HepG2 (cell line): ENCODE measurements around the gene FERMT2. TPM values are rescaled to one million over a fixed set of nuclear protein-coding genes. Genes with fewer than 3 reads are reported as not detected.
A peak's percentile ranks its signal among the peaks of the same experiment; 100 is the strongest.

Experiments
- ATAC-seq: fragments of 200-7000 bp; cut with Tn5 transposase; 3 replicates; pipeline ENCODE4 v1.9.1; 2020; ENCODE audit warnings: mild to moderate bottlenecking, moderate library complexity
- BruUV-seq: library from RNA; stranded (reverse); fragments of 400-500 nt; replicated peaks from 2 replicates; lab custom pipeline; 2021; lab: Mats Ljungman, UMichigan
- CTCF ChIA-PET: fragments of 300-600 bp; formaldehyde crosslinking; extraction: SDS; loops from one replicate; lab custom pipeline; 2021; ENCODE audit warnings: low total read pairs, inconsistent platforms, low intra/inter-chr PET ratio; lab: Yijun Ruan, JAX
- POLR2A ChIA-PET: fragments of 350-600 bp; sonication (Branson Sonifier 250); formaldehyde crosslinking; loops from one replicate; lab custom pipeline; 2020; ENCODE audit warnings: antibody characterized with exemption, inconsistent platforms; lab: Yijun Ruan, JAX
- DNase-seq: peaks from one replicate; pipeline ENCODE4 v3.0.0-alpha.2; 2015; ENCODE audit warnings: low spot score
- FAIRE-seq: peaks from 3 replicates; lab custom pipeline; 2011; peaks lifted over from hg19 to GRCh38; lab: Jason Lieb, UNC
- H2AFZ ChIP-seq: one replicate; pipeline ENCODE4 v1.6.1; 2011; ENCODE audit warnings: low read length, inconsistent platforms
- H3K27ac ChIP-seq: fragments of 300-600 bp; 3 replicates; pipeline ENCODE4 v1.8.0; 2011; ENCODE audit warnings: mixed run types, mild to moderate bottlenecking, mixed read lengths, low read length, inconsistent platforms; ENCODE audit not compliant: insufficient read depth; ENCODE audit errors: extremely low read length
- H3K27me3 ChIP-seq, 2 experiments: fragments of 200-600 bp in 1 of 2; 2 replicates in 1 of 2; 3 replicates in 1 of 2; pipeline versions ENCODE4 v1.6.0 to v1.8.0; 2011; ENCODE audit warnings: low read length in 2 of 2, mild to moderate bottlenecking in 2 of 2, moderate library complexity in 2 of 2, inconsistent platforms in 1 of 2; ENCODE audit not compliant: insufficient read depth in 2 of 2, control insufficient read depth in 1 of 2
- H3K36me3 ChIP-seq, 2 experiments: fragments of 200-600 bp in 1 of 2; replicated peaks in 1 of 2; 2 replicates in 1 of 2; 3 replicates in 1 of 2; pipeline versions ENCODE4 v1.5.1 to v1.8.0; 2011; ENCODE audit warnings: low read length in 2 of 2, inconsistent platforms in 1 of 2; ENCODE audit not compliant: insufficient read depth in 2 of 2, control insufficient read depth in 1 of 2
- H3K4me1 ChIP-seq: 2 replicates; pipeline ENCODE4 v1.5.1; 2012; ENCODE audit warnings: low read length, inconsistent platforms; ENCODE audit not compliant: insufficient read depth
- H3K4me2 ChIP-seq: 2 replicates; pipeline ENCODE4 v1.6.0; 2011; ENCODE audit warnings: low read depth, low read length, inconsistent platforms
- H3K4me3 ChIP-seq, 3 experiments: fragments of 200-600 bp in 1 of 3; sonication (generic), shearing (Covaris generic) in 1 of 3; replicated peaks in 1 of 3; 2 replicates each; pipeline ENCODE4 v1.5.1; 2011 to 2016; ENCODE audit warnings: low read length in 3 of 3, inconsistent platforms in 2 of 3, low read depth in 2 of 3, mild to moderate bottlenecking in 2 of 3, control low read depth in 1 of 3, mixed read lengths in 1 of 3; ENCODE audit not compliant: insufficient read depth in 1 of 3
- H3K79me2 ChIP-seq: one replicate; pipeline ENCODE4 v1.6.1; 2011; ENCODE audit warnings: low read length, inconsistent platforms; ENCODE audit not compliant: insufficient read depth
- H3K9ac ChIP-seq: 2 replicates; pipeline ENCODE4 v1.6.0; 2011; ENCODE audit warnings: mild to moderate bottlenecking, low read depth, low read length, inconsistent platforms; ENCODE audit not compliant: insufficient read depth
- H3K9me3 ChIP-seq: 2 replicates; pipeline ENCODE4 v1.5.1; 2012; ENCODE audit warnings: mild to moderate bottlenecking, low read length
- H4K20me1 ChIP-seq: 2 replicates; pipeline ENCODE4 v1.6.0; 2011; ENCODE audit warnings: inconsistent platforms, mild to moderate bottlenecking, low read length, moderate library complexity; ENCODE audit not compliant: insufficient read depth
- GFI1 ChIP-seq: sonication (generic); formaldehyde crosslinking; IDR thresholded peaks from 2 replicates; pipeline ENCODE4 v1.5.0; 2020; ENCODE audit warnings: missing genetic modification reagents, mild to moderate bottlenecking, borderline replicate concordance
- MEF2D ChIP-seq: sonication (generic); formaldehyde crosslinking; IDR thresholded peaks from 2 replicates; pipeline ENCODE4 v1.5.1; 2020; ENCODE audit warnings: mild to moderate bottlenecking, missing genetic modification reagents
- NCOA2 ChIP-seq: sonication (generic); formaldehyde crosslinking; IDR thresholded peaks from 2 replicates; pipeline ENCODE4 v1.8.0; 2022; ENCODE audit warnings: inconsistent platforms
- POLR2A ChIP-seq, 2 experiments: IDR thresholded peaks; 2 replicates each; pipeline ENCODE4 v1.6.1; 2011; ENCODE audit warnings: low read depth in 2 of 2, low read length in 2 of 2, mild to moderate bottlenecking in 1 of 2, moderate library complexity in 1 of 2; ENCODE audit not compliant: insufficient read depth in 1 of 2
- PRDM10 ChIP-seq: sonication (generic); formaldehyde crosslinking; IDR thresholded peaks from 2 replicates; pipeline ENCODE4 v1.4.0; 2020; ENCODE audit warnings: low read depth, missing genetic modification reagents
- SAP130 ChIP-seq: IDR thresholded peaks from 2 replicates; pipeline ENCODE4 v1.6.1; 2016; ENCODE audit warnings: low read depth
- U2AF2 ChIP-seq: fragments of 200-400 bp; formaldehyde crosslinking; IDR thresholded peaks from 2 replicates; pipeline ENCODE4 v1.6.1; 2017; ENCODE audit warnings: low read depth, mild to moderate bottlenecking, low read length
- ZFP90 ChIP-seq: sonication (generic); formaldehyde crosslinking; IDR thresholded peaks from 2 replicates; pipeline ENCODE4 v1.8.0; 2022; ENCODE audit warnings: missing genetic modification reagents, mild to moderate bottlenecking, inconsistent platforms, borderline replicate concordance
- ZNF235 ChIP-seq: sonication (generic); formaldehyde crosslinking; IDR thresholded peaks from 2 replicates; pipeline ENCODE4 v1.8.1; 2023; ENCODE audit warnings: mild to moderate bottlenecking, missing genetic modification reagents, borderline replicate concordance
- ZNF260 ChIP-seq: sonication (generic); formaldehyde crosslinking; IDR thresholded peaks from 2 replicates; pipeline ENCODE4 v1.4.0; 2020; ENCODE audit warnings: missing genetic modification reagents, low read depth, mild to moderate bottlenecking, borderline replicate concordance
- ZNF567 ChIP-seq: sonication (generic); formaldehyde crosslinking; IDR thresholded peaks from 2 replicates; pipeline ENCODE4 v1.8.1; 2023; ENCODE audit warnings: mild to moderate bottlenecking, missing genetic modification reagents, borderline replicate concordance
- ZNF605 ChIP-seq: sonication (generic); formaldehyde crosslinking; IDR thresholded peaks from 2 replicates; pipeline ENCODE4 v1.8.0; 2022; ENCODE audit warnings: mild to moderate bottlenecking, missing genetic modification reagents
- ZNF781 ChIP-seq: sonication (generic); formaldehyde crosslinking; IDR thresholded peaks from 2 replicates; pipeline ENCODE4 v1.5.1; 2020; ENCODE audit warnings: borderline replicate concordance, mild to moderate bottlenecking, missing genetic modification reagents; ENCODE audit errors: not compliant biosample characterization
- ZNF816 ChIP-seq: sonication (generic); formaldehyde crosslinking; IDR thresholded peaks from 2 replicates; pipeline ENCODE4 v1.8.0; 2022; ENCODE audit warnings: missing genetic modification reagents, mild to moderate bottlenecking, borderline replicate concordance
- WGBS: methylation state at CpG from one replicate; pipeline ENCODE4 v1.1.6; 2017; ENCODE audit warnings: low lambda C conversion rate; 5-methylcytosine and 5-hydroxymethylcytosine counted together
- in situ Hi-C: cut with HindIII; loops from 2 replicates; pipeline ENCODE4 v1.10.0; 2017; ENCODE audit warnings: low pct_unique_long_range_greater_than_20kb; ENCODE audit not compliant: extremely low pct_ligation_motif_present
- intact Hi-C: fragments of 100-400 bp; cut with micrococcal nuclease; formaldehyde crosslinking; loops from one replicate; pipeline ENCODE4 v1.10.0; 2022; ENCODE audit not compliant: unreplicated experiment
- polyA plus RNA-seq, 8 experiments: library from polyadenylated mRNA; depleted of rRNA in 3 of 8; stranded (reverse) in 7 of 8; unstranded in 1 of 8; fragments of >200 nt; fragmentation: Illumina TruSeq in 4 of 8; extraction: Trizol in 4 of 8; gene quantifications; 2 replicates each; pipeline versions ENCODE4 v1.2.1 to v1.2.3, GENCODE V29; 2011 to 2016; ENCODE audit warnings: low read depth in 4 of 8, missing spikeins in 1 of 8, mixed read lengths in 1 of 8; ENCODE audit not compliant: insufficient read depth in 1 of 8
- total RNA-seq, 5 experiments: library from RNA; depleted of rRNA; stranded (reverse); fragments of >200 nt; fragmentation: Illumina TruSeq; extraction: Trizol; gene quantifications; 2 replicates each; pipeline ENCODE4 v1.2.3, GENCODE V29; 2016; ENCODE audit warnings: low read depth in 1 of 5
- TF ChIP-seq, protein P1 (sequence below): IDR thresholded peaks from 2 replicates; pipeline ENCODE4 v1.6.1; 2016; ENCODE audit warnings: low read depth, borderline replicate concordance
- TF ChIP-seq, protein P2 (sequence below): sonication (generic); formaldehyde crosslinking; IDR thresholded peaks from 2 replicates; pipeline ENCODE4 v1.8.1; 2022; ENCODE audit warnings: low read depth, mild to moderate bottlenecking, missing genetic modification reagents

FERMT2 gene
- total and polyA plus RNA-seq, 2 of the 13 experiments (the other 11 are each of a cell fraction or from before 2014, with no cell fraction given): 36.2 to 60.4 TPM

DNA sequence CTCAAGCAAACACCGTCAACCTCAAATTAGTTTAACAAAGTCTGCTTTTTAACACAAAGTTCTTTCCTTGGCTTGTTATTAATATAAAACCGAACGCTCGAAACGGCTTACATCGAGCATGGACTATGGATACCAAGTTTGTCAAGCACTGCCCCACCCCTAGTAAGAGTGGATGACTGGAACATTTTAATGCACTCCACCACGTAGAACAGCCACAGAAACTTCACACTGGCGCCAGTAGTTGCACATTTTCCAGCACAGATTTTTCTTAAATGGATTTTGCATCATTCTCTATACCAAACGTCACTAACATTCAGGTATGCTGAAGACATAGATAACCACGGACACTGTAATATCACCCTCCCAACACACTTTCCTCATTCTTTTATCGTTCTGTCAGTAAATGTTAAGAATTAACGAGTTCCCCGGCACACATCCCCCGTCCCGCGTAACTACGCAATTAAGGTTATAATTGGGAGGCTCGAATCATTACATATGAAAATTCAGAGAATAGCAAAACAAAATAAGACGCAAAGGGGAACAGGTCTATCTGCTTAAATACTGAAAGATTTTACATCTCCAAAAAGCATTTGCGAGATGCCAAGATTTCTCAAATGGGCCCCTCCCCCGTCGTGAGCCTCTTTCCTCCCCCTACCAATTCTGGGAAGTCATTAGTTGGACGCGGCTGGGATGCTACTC, 990 bp downstream of the FERMT2 start:
- Histone ChIP-seq H3K9me3 (no peaks in the 10 kb centered on the region), H3K36me3 (peaks cover 0 to 4% of the 10 kb centered on the region in 2 experiments; a peak in 1 of 5 replicates), H3K4me1 (peaks cover 55% of the 10 kb centered on the region), H3K9ac (peak overlapping the region; percentile 89), H3K27ac (peak overlapping the region; percentile 91), H3K4me3 (peak overlapping the region; percentile 85 to 95 (median 88)), H3K79me2 (peaks cover 53% of the 10 kb centered on the region), H2AFZ (no peak overlapping the region), H3K4me2 (peak overlapping the region; percentile 82), H3K27me3 (no peaks in the 10 kb centered on the region; a peak in 1 of 5 replicates), H4K20me1 (no peaks in the 10 kb centered on the region)
- CTCF ChIA-PET: no interaction called here
- DNase-seq: peak; percentile 44
- POLR2A ChIA-PET: interaction anchor here (0.6 to 3.4 kb wide), 5 partner anchors 8 to 68 kb away, joined by 3 to 22 read pairs (median 11); no protein-coding TSS in a partner anchor
- in situ Hi-C loops (no loop called here), intact Hi-C loops (loop anchor here (2.0 kb wide), 1 partner anchor 15 kb away; no protein-coding TSS in a partner anchor)
- FAIRE-seq: peak; percentile 63
- BruUV-seq: TSS peak; percentile 63
- WGBS: under 1% methylated on average over 24 of the region's 24 CpGs
- ATAC-seq: peak; percentile 47
- TF ChIP-seq POLR2A (IDR thresholded peaks at IDR 0.05; ENCODE audit: insufficient read depth in 1 of 2, low read depth in 2 of 2, low read length in 2 of 2): peak in 1 of 2 experiments; percentile 48; a peak in 1 of 4 replicates
- TF ChIP-seq SAP130 (CRISPR knock-in tag): peak; percentile 60
- TF ChIP-seq PRDM10 (CRISPR knock-in tag): peak; percentile 24; the same call in 1 of the 2 replicates
- TF ChIP-seq ZNF567 (CRISPR knock-in tag): 0 out of 2 replicates have a peak, but pooled peaks have one; percentile 44
- TF ChIP-seq, protein P1, sequence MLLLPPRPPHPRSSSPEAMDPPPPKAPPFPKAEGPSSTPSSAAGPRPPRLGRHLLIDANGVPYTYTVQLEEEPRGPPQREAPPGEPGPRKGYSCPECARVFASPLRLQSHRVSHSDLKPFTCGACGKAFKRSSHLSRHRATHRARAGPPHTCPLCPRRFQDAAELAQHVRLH (CRISPR knock-in tag): peak; percentile 4; the same call in 1 of the 2 replicates
- TF ChIP-seq ZNF235 (CRISPR knock-in tag): no peak
- no peak for TF ChIP-seq ZNF260
- TF ChIP-seq U2AF2: no peak
- TF ChIP-seq MEF2D: peak; percentile 10; the same call in 1 of the 2 replicates
- 0 out of 2 replicates have a peak, but pooled peaks have one; percentile 3 for TF ChIP-seq GFI1
- TF ChIP-seq ZNF816: 0 out of 2 replicates have a peak, but pooled peaks have one; percentile 4
- TF ChIP-seq, protein P2, sequence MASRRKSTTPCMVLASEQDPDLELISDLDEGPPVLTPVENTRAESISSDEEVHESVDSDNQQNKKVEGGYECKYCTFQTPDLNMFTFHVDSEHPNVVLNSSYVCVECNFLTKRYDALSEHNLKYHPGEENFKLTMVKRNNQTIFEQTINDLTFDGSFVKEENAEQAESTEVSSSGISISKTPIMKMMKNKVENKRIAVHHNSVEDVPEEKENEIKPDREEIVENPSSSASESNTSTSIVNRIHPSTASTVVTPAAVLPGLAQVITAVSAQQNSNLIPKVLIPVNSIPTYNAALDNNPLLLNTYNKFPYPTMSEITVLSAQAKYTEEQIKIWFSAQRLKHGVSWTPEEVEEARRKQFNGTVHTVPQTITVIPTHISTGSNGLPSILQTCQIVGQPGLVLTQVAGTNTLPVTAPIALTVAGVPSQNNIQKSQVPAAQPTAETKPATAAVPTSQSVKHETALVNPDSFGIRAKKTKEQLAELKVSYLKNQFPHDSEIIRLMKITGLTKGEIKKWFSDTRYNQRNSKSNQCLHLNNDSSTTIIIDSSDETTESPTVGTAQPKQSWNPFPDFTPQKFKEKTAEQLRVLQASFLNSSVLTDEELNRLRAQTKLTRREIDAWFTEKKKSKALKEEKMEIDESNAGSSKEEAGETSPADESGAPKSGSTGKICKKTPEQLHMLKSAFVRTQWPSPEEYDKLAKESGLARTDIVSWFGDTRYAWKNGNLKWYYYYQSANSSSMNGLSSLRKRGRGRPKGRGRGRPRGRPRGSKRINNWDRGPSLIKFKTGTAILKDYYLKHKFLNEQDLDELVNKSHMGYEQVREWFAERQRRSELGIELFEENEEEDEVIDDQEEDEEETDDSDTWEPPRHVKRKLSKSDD (CRISPR knock-in tag): no peak
- TF ChIP-seq NCOA2: no peak
- TF ChIP-seq ZNF781 (CRISPR knock-in tag): no peak
- no peak for TF ChIP-seq ZFP90 (CRISPR knock-in tag)
- 0 out of 2 replicates have a peak, but pooled peaks have one; percentile 26 for TF ChIP-seq ZNF605 (CRISPR knock-in tag)
